ENCODE results near the gene SCNN1B.

Gene SCNN1B

DNA sequence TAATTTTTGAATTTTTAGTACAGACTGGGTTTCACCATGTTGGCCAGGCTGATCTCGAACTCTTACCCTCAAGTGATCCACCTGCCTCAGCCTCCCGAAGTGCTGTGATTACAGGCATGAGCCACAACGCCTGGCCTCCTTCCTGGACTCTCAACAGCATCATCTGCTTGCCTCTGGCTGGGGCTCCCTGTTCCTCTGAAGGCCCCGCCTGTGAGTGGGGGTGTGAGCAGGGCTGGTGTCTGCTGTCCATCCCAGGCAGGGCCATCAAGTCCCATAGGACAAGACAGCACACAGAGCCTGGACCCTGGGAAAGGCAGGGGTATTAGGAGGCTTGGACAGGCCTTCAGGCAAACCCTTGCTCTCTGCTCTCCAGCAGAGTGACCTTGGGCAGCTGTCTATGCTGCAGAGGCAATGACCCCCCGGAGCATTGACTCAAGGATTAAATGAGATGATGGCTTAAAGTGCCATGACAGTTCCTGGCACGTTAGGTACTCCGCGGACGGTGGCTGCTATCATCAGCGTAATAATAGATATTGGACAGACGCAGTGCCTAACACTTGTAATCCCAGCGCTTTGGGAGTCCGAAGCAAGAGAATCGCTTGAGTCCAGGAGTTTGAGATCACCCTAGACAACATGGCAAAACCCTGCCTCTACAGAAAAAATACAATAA is 19.2 kb downstream of the SCNN1B start:
- DNase-seq (ENCODE audit: low spot score) = no peak

DNA sequence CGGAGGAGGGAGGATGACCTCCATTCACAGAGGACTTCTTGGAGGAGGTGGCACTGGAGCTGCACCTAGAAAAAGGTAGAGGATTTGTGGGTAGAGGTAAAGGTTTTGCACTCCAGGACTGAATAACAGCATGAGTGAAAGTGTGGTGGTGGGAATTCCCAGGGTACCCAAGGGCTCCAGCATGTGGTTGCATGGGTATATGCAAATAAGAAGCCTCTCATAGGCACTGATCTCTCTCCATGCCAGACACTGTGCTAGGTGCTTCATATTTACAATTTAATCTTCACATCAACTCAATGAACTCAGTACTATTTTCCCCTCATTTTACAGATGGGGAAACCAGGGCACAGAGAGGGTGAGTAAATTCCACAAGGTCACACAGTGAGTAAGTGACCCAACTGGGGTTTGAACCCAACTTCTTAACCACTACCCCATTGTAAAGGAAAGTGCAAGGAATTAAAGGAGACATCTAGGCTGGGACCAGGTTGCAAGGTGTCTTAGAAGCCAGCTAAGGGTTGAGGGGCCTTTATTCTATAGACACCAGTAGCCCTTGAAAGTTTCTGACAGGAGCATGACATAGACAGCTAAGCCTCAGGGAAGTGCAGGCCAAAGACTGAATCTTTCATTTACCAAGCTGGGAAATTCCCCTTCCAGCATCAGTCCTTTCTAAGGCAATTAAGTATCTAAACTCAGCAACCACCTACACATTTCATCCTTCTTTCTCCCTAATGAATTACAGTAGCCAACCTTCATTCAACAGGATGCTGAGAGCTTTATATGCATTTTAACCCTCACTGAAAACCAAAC is 21.3 kb downstream of the SCNN1B start:
- no peak for DNase-seq (ENCODE audit: low spot score)

DNA sequence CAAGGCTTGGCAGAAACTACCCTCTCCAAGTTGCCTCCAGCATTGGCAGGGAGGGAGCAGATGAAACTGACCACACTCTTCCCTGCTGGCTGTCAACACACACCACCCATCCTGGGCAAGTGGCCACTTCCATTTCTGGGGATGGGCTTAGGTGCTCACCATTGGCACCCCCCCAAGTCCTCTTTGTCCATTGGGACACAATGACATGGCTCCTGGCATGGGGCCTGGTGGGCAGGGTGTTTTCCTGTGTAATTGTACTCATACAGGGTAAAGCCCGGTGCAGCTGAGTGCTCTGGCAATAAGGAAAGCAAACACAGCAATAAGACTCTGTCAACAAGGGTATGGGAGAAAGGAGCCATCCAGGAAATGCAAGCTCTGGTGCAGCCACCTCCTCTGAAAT is 22.6 kb downstream of the SCNN1B start:
- no peak for DNase-seq (ENCODE audit: low spot score)

DNA sequence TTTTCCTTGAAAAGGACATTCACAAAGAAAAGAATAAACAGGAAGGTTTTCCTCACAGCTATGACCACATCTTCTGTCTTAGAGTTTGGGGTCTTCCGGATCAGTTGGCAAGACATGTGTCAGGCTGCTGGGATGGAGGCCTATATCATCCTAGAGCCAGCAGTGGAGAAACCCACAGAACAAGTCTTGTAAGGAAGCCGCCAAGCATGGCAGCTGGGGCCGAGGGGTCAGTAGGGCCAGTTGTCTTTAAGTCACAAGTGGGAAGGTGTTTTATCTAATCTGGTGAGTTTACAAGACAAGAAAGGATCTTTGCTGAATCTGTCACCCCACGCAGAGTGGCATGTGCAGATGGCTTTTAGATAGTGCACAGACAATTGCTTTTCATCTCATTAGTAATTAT is 25.7 kb downstream of the SCNN1B start:
- DNase-seq (ENCODE audit: low spot score) = no peak

GRCh38 chr16:23330161-23330560 is 28.1 kb downstream of the SCNN1B start:
- no peak for DNase-seq (ENCODE audit: low spot score)

- no peak for DNase-seq (ENCODE audit: low spot score)
These were observed 28.6 kb downstream of the SCNN1B start for GRCh38 chr16:23330583-23331249.

- DNase-seq (ENCODE audit: low spot score) = no peak
These were observed 31.0 kb downstream of the SCNN1B start for GRCh38 chr16:23333034-23333579.

GRCh38 chr16:23333831-23334456 is 31.8 kb downstream of the SCNN1B start:
- no peak for DNase-seq (ENCODE audit: low spot score)

- DNase-seq (ENCODE audit: low spot score) = no peak
These were observed 32.4 kb downstream of the SCNN1B start for GRCh38 chr16:23334457-23334853.

DNA sequence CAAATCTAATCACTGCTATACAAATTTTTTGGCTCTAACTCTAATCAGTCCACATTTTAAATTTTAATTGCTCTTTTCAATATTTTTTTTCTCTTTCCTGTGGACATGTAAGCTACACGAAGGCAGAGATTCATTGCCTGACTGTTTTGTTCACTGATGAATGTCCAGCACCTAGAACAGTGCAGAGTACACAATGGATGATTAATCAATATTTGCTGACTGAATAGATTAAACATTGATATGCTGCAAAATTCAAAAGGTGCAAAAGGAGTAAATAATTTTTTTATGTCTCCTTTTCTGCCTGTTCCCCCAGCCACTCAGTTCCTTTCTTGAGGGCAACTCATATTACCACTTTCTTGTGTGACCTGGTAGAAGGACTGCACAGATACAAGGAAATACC is 32.8 kb downstream of the SCNN1B start:
- DNase-seq (ENCODE audit: low spot score) = no peak

- no peak for DNase-seq (ENCODE audit: low spot score)
These were observed 35.9 kb downstream of the SCNN1B start for GRCh38 chr16:23337836-23338550.

DNA sequence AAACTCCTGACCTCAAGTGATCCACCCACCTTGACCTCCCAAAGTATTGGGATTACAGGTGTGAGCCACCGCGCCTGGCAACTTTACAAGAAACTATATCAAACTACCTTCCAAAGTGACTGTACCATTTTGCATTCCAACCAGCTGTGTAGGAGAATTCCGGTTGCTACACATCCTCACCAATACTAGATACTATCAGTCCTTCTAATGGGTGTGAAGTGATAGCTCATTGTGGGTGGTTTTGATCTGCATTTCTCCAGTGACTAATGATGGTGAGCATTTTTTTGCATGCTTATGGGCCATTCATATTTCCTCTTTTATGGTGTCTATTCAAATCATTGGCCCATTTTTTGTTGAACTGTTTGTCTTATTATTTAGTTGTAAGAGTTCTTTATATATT is 37.7 kb downstream of the SCNN1B start:
- DNase-seq (ENCODE audit: low spot score) = no peak

DNA sequence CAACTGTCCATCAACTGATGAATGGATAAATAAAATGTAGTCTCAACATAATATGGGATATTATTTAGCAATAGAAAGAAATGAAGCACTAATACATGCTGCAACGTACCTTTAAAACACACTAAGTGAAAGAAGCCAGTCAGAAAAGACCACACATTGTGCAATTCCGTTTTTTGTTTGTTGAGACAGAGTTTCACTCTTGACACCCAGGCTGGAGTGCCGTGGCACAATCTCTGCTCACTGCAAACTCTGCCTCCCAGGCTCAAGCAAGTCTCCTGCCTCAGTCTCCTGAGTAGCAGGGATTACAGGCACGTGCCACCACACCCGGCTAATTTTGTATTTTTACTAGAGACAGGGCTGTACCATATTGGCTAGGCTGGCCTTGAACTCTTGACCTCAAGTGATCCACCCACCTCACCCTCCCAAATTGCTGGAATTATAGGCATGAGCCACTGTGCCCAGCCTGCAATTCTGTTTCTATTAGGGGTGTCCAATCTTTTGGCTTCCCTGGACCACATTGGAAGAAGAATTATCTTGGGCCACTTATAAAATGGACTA is 40.1 kb downstream of the SCNN1B start:
- no peak for DNase-seq (ENCODE audit: low spot score)

DNA sequence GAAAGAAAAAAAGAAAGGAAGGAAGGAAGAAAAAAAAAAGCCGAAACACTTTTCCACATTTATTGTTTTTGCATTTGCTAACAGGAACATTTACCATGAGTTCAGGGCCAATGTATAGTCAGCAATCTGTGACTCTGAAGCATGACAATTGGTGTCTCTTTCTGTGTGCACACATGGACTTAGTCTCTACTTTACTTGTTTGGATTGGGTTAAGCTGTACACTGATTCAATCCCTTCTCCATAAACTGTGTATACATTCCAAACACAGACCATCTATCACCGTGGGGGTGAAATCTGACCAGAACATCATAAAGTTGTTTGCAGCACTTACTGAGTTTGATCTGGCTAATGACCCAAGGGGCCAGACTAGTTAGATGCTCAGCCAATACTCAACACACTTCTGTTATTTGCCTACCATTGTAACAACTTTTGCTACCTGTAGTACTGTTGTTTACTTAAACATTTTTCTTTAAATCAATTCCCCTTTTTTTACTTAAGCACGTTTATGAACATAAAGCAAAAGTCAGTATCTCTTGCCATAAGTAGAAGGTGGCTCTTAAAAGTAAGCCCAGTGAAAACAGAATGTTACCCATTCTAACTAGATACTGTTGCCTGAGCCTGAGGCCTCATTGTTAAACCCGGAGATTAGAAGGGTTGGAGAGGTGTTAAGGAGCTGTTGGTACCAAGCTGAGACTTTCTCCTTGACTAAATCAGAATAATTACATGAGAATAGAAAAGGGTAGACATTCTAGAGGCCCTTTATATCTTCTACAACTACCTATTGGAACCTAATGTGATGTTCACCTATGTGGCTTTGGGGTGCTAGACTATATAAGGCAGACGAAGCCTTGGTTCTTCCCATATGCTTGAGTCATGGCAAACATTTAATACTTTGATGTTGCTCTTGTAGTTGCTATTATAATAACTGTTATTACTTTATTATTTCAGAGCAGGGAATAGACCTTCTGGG is 41.8 kb downstream of the SCNN1B start:
- no peak for DNase-seq (ENCODE audit: low spot score)

GRCh38 chr16:23345237-23345636 is 43.1 kb downstream of the SCNN1B start:
- no peak for DNase-seq (ENCODE audit: low spot score)

- DNase-seq (ENCODE audit: low spot score) = no peak
These were observed 46.7 kb downstream of the SCNN1B start for GRCh38 chr16:23348579-23349469.

DNA sequence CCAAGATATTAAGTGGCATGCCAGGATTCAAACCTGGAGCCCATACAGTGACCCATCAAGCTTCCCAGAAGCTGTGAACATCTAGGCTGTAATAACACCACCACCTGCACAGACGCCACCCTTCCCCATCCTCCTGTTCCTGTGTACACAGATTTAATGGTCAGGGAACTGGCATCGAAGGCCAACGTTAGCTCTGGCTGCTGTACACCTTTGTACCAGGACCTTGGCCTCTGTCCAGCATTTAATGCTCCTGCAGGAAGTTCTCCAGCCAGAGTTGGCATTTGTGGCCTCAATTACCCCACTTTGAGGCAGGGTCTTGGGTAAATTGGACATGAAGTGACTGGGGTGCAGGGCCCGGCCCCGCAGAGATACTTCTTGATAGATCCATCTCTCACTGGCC is 49.3 kb downstream of the SCNN1B start:
- no peak for DNase-seq (ENCODE audit: low spot score)

DNA sequence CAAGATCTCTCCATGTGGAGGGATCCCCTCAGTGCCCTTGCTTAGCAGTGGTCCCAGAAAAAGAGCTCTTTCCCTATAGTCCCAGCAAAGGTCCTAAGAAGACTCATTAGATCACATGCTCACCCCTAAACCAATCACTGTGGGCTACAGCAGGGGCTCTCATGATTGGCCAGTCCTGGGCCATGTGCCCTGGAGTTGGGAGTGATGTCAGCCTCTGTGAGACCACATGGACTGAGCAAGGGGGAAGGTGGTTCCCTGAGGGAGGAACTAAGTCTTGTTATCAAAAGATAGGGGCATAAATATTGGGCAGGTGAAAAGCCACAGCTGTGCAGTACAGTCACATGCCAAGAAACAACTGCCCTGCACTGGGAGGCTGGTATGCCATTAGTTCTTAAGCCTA is 51.3 kb downstream of the SCNN1B start:
- DNase-seq (ENCODE audit: low spot score) = no peak

GRCh38 chr16:23354246-23354645 is 52.1 kb downstream of the SCNN1B start:
- DNase-seq (ENCODE audit: low spot score) = no peak

Measured in AG08395 (cell line).